Astrocyte (in vitro differentiated cells and primary cell): Measurements from ENCODE around the gene GRIA1. TPM values are rescaled to one million over a fixed set of nuclear protein-coding genes. Genes with fewer than 3 reads are reported as not detected.
"Not testable (repeated sequence)": the region's sequence is repeated elsewhere in the genome, so short reads cannot be mapped to it uniquely, and the experiment has no call there.

ENCODE experiments used
- DNase-seq: peaks from one replicate; pipeline ENCODE4 v3.0.0-alpha.2; 2010; ENCODE audit warnings: low read depth
- FAIRE-seq: peaks from 2 replicates; lab custom pipeline; 2011; peaks lifted over from hg19 to GRCh38; lab: Jason Lieb, UNC
- H2AFZ ChIP-seq: 2 replicates; pipeline ENCODE4 v1.6.0; 2012; ENCODE audit warnings: low read depth, low read length, inconsistent platforms
- H3K27ac ChIP-seq: 2 replicates; pipeline ENCODE4 v1.5.1; 2011; ENCODE audit warnings: low read depth, low read length, inconsistent platforms
- H3K27me3 ChIP-seq: 2 replicates; pipeline ENCODE4 v1.6.0; 2011; ENCODE audit warnings: low read length, inconsistent platforms; ENCODE audit not compliant: insufficient read depth
- H3K36me3 ChIP-seq: 2 replicates; pipeline ENCODE4 v1.5.1; 2011; ENCODE audit warnings: low read length, inconsistent platforms; ENCODE audit not compliant: insufficient read depth
- H3K4me1 ChIP-seq: 2 replicates; pipeline ENCODE4 v1.5.1; 2011; ENCODE audit warnings: low read length, inconsistent platforms; ENCODE audit not compliant: insufficient read depth
- H3K4me2 ChIP-seq: 2 replicates; pipeline ENCODE4 v1.6.0; 2012; ENCODE audit warnings: low read length, inconsistent platforms
- H3K4me3 ChIP-seq: 2 replicates; pipeline ENCODE4 v1.5.1; 2011; ENCODE audit warnings: low read depth, mild to moderate bottlenecking, low read length, inconsistent platforms; ENCODE audit not compliant: insufficient read depth
- H3K79me2 ChIP-seq: 2 replicates; pipeline ENCODE4 v1.6.0; 2012; ENCODE audit warnings: mild to moderate bottlenecking, low read length, inconsistent platforms; ENCODE audit not compliant: insufficient read depth
- H3K9ac ChIP-seq: 2 replicates; pipeline ENCODE4 v1.6.0; 2012; ENCODE audit warnings: mild to moderate bottlenecking, low read length, inconsistent platforms
- H3K9me3 ChIP-seq: 2 replicates; pipeline ENCODE4 v1.5.1; 2012; ENCODE audit warnings: low read depth, mild to moderate bottlenecking, low read length, inconsistent platforms; ENCODE audit not compliant: insufficient read depth
- H4K20me1 ChIP-seq: 2 replicates; pipeline ENCODE4 v1.6.0; 2012; ENCODE audit warnings: low read length, inconsistent platforms; ENCODE audit not compliant: insufficient read depth
- H3K27ac Mint-ChIP-seq: one replicate; pipeline ENCODE4 v1.8.0; 2021; ENCODE audit warnings: mild to moderate bottlenecking, mixed read lengths; ENCODE audit not compliant: unreplicated experiment
- H3K27me3 Mint-ChIP-seq: one replicate; pipeline ENCODE4 v1.8.0; 2021; ENCODE audit warnings: low read depth, mixed read lengths; ENCODE audit not compliant: unreplicated experiment
- H3K36me3 Mint-ChIP-seq: one replicate; pipeline ENCODE4 v1.8.0; 2021; ENCODE audit warnings: low read depth, mixed read lengths; ENCODE audit not compliant: unreplicated experiment
- H3K4me1 Mint-ChIP-seq: one replicate; pipeline ENCODE4 v1.8.0; 2021; ENCODE audit warnings: low read depth, mixed read lengths; ENCODE audit not compliant: unreplicated experiment
- H3K4me3 Mint-ChIP-seq: one replicate; pipeline ENCODE4 v1.8.0; 2021; ENCODE audit warnings: mild to moderate bottlenecking, moderate library complexity, mixed read lengths; ENCODE audit not compliant: unreplicated experiment
- H3K9me3 Mint-ChIP-seq: one replicate; pipeline ENCODE4 v1.8.0; 2021; ENCODE audit warnings: mild to moderate bottlenecking, mixed read lengths; ENCODE audit not compliant: unreplicated experiment
- EZH2 ChIP-seq: IDR thresholded peaks from 2 replicates; pipeline ENCODE4 v1.6.1; 2012; ENCODE audit warnings: mild to moderate bottlenecking, low read length, inconsistent platforms; ENCODE audit not compliant: insufficient read depth
- total RNA-seq: library from RNA; stranded (reverse); gene quantifications from 2 replicates; pipeline ENCODE4 v1.2.1, GENCODE V29; 2021
- TF ChIP-seq, protein P1 (sequence below): IDR thresholded peaks from 2 replicates; pipeline ENCODE4 v1.5.1; 2011; ENCODE audit warnings: low read depth, mild to moderate bottlenecking, inconsistent platforms, low read length, moderate library complexity; ENCODE audit not compliant: insufficient read depth

The GRIA1 gene
- total RNA-seq, 1 donor from 2014 or later, result 5.4 TPM

GRCh38 chr5:153860195-153860886 is 369.9 kb downstream of the GRIA1 start:
- H3K27ac ChIP-seq, result no peak overlapping the region
- FAIRE-seq, result no peak
- peaks cover 9% of the 10 kb centered on the region for H3K9me3 Mint-ChIP-seq

GRCh38 chr5:153862906-153863305 is 372.4 kb downstream of the GRIA1 start:
- not testable (repeated sequence) for H3K79me2 ChIP-seq, H3K4me3 ChIP-seq, FAIRE-seq, H4K20me1 ChIP-seq, H3K4me3 Mint-ChIP-seq, H3K27me3 ChIP-seq, H2AFZ ChIP-seq, H3K9ac ChIP-seq, H3K4me1 Mint-ChIP-seq, H3K9me3 ChIP-seq, H3K4me1 ChIP-seq, H3K27me3 Mint-ChIP-seq, H3K36me3 ChIP-seq, H3K9me3 Mint-ChIP-seq, H3K27ac Mint-ChIP-seq, DNase-seq, H3K36me3 Mint-ChIP-seq, H3K4me2 ChIP-seq, H3K27ac ChIP-seq

More at GRCh38 chr5:153860195-153860886, 369.9 kb downstream of the GRIA1 start:
- Histone ChIP-seq H2AFZ (no peak overlapping the region), H3K4me2 (no peak overlapping the region), H3K27me3 (no peaks in the 10 kb centered on the region), H3K4me3 (no peak overlapping the region), H3K9me3 (no peaks in the 10 kb centered on the region), H3K9ac (no peak overlapping the region), H3K36me3 (no peaks in the 10 kb centered on the region), H3K79me2 (no peaks in the 10 kb centered on the region), H3K4me1 (no peaks in the 10 kb centered on the region), H4K20me1 (no peaks in the 10 kb centered on the region)
- no peak for TF ChIP-seq EZH2
- TF ChIP-seq, protein P1, sequence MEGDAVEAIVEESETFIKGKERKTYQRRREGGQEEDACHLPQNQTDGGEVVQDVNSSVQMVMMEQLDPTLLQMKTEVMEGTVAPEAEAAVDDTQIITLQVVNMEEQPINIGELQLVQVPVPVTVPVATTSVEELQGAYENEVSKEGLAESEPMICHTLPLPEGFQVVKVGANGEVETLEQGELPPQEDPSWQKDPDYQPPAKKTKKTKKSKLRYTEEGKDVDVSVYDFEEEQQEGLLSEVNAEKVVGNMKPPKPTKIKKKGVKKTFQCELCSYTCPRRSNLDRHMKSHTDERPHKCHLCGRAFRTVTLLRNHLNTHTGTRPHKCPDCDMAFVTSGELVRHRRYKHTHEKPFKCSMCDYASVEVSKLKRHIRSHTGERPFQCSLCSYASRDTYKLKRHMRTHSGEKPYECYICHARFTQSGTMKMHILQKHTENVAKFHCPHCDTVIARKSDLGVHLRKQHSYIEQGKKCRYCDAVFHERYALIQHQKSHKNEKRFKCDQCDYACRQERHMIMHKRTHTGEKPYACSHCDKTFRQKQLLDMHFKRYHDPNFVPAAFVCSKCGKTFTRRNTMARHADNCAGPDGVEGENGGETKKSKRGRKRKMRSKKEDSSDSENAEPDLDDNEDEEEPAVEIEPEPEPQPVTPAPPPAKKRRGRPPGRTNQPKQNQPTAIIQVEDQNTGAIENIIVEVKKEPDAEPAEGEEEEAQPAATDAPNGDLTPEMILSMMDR, result no peak
- Mint-ChIP-seq H3K27me3 (peaks cover 7% of the 10 kb centered on the region), H3K27ac (no peak overlapping the region), H3K36me3 (no peaks in the 10 kb centered on the region), H3K4me1 (no peaks in the 10 kb centered on the region), H3K4me3 (no peak overlapping the region)
- DNase-seq, result no peak
